Right renal pelvis (tissue), 4 donors: ENCODE data around the gene AXIN2. TPM values are rescaled to one million over a fixed set of nuclear protein-coding genes. Genes with fewer than 3 reads are reported as not detected.

Source experiments
- DNase-seq, 4 donors: peaks; one replicate each; pipeline ENCODE4 v3.0.0-alpha.2; 2013; ENCODE audit warnings: low read depth in 4 of 4, low spot score in 3 of 4, missing footprints in 1 of 4
- polyA plus RNA-seq, 4 donors: library from polyadenylated mRNA; unstranded; fragments of 120-200 nt; gene quantifications; one replicate each; pipeline ENCODE4 v1.2.1, GENCODE V29; 2013; ENCODE audit not compliant: insufficient read length in 4 of 4

The AXIN2 gene
- polyA plus RNA-seq, result 10 to 100 TPM; 21.5 to 23.8 (median 22.5) TPM

- peak; percentile 77 to 85 (median 78) for DNase-seq
Observed at GRCh38 chr17:65561452-65562205, at the start of gene AXIN2. AXIN2 (minus strand) TSS chr17:65561648; CDS start chr17:65558620, 3,028 bp downstream.

GRCh38 chr17:65609749-65610148, 48.3 kb upstream of the AXIN2 start:
- DNase-seq, result no peak

DNA sequence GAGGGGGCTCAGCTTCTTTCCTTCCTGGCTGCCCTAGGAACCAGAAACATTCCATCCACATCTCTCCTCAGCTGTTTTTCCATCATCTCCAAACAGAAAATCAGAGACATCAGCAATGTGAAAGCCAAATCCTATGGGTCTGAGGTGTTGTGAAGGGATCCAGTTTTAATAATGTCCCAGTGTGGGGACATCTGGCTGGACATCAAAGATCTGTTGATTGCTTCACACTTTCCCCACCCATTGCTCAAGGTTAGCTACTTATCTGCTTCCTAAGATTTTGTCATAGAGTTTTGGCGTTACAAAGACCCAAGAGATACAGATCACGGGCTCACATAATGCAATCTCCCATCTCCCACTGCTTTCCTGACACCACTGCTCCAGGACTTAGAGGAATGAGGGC, 47.8 kb upstream of the AXIN2 start:
- no peak for DNase-seq

- no peak for DNase-seq
Observed at GRCh38 chr17:65604070-65604469, 42.6 kb upstream of the AXIN2 start.

GRCh38 chr17:65601881-65602280, 40.4 kb upstream of the AXIN2 start:
- DNase-seq, result no peak

DNA sequence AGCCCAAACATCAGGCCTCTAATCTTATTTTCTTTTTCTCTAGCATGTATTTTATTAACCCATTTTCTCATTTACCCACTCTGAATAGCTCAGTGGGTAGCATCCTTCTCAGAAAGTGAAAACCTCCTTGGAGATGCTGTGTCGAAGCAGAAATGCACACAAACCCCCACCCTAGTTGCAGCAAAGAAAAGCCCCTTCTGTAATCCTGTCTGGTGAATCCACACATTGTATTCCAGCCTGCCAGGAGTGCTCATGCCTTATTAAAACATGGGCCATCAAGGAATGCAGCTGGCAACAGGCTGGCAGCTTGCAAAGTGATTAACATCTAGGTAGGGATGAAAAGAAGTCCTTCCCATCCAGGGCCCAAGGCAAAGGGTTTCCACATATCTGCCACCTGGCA, 39.7 kb upstream of the AXIN2 start:
- no peak for DNase-seq

GRCh38 chr17:65600518-65600917, 39.1 kb upstream of the AXIN2 start:
- DNase-seq, result no peak

DNA sequence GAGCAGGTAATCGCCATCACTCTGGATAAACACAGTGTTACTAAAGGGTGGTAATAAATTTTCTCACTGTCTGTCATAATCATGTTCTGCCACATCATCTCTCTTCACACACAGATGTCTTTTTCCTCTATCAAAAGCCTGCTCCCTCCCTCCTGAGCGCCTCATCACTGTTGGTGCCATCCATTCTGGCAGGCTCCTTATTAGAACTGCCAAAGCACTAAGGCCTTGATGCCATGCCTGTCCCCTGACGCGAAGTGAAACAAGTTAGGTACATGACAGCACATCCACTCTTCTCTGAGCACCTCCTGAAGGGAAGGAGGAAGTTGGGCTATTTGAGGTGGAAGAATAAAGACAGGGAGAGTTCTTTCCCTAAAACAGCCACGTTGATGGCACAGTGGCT, 38.2 kb upstream of the AXIN2 start:
- DNase-seq, result no peak

DNA sequence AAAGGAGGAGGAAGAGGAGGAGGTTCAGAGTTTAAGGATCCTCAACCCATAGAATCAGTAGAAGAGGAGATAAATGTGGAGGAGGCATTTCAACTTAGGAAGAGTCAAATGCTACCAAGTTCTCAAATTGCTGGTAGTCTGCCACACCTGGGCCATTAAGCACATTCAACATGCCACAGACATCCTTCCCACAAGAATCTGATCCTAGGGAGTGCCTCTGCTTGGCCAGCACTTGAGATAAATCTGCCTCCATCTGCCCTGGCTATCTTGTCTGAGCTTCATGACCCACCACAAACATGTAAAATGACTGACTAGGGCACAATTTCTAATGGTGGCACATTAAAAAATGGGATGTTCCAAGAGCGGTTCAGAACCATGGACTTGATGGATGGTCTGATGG, 37.3 kb upstream of the AXIN2 start:
- DNase-seq, result no peak

DNA sequence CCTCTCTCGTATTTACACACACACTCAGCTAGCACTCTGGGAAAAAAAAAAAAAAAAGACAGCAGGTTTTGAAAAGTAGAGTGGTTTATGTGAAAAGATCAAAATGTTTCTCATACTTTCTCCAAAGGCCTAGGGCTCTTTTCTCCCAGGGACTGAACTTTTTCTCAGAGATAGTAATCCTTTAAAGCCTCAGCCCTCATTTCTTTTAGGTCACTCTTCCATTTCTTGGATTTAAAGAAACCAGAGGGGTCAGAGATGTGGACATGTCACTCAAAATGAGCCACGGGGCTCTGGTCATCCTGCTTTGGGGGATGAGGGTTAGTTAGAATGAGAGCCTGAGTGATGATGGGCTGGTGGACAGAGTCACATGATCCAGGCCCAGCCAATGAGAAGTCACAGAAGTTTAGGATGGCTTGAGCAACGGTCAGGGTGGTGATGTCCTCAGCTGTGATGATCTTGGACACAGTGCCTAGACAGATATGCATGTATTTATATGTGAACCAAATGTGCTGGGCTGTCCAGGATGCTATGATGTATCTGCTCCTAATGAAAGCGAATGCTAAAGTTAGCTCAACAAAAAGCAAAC, 33.7 kb upstream of the AXIN2 start:
- no peak for DNase-seq

GRCh38 chr17:65593855-65594845, 32.7 kb upstream of the AXIN2 start:
- DNase-seq, result peak in 2 of 4 donors; percentile 27 to 32

- DNase-seq, result no peak
Observed at GRCh38 chr17:65593092-65593854, 31.8 kb upstream of the AXIN2 start.

- DNase-seq, result no peak
Observed at GRCh38 chr17:65592125-65592965, 30.9 kb upstream of the AXIN2 start.

GRCh38 chr17:65589321-65589720, 27.9 kb upstream of the AXIN2 start:
- no peak for DNase-seq

DNA sequence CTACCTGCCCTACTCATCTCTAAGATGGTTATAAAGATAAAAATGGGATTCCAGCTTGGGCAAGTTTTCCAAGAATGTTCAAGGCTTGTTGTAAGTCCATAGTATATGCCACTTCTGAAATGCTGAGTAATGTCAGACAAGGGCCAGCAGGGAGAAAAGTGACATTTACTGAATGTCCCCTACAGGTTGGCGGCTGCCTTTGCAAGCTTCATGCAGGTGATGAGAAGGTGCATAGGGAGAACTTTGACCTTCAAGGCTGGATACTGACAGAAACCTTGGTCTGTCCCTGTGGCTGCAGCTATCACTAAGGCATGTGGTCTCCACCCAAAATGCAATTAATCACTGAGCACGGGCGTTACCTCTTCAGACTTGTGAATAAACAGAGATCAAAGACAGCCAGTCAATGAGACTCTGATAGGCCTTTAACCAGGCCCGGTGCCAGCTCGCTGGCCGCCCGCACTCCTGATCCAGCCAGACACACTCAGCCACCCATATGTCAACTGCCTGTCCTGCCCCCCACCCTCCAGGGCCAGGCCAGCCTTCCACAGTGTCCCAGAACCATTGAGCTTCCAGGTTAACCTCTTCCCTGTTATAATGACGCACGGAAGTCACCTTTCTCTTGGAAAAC, 26.8 kb upstream of the AXIN2 start:
- no peak for DNase-seq

GRCh38 chr17:65587534-65588180, 26.2 kb upstream of the AXIN2 start:
- DNase-seq, result no peak

GRCh38 chr17:65586899-65587298, 25.5 kb upstream of the AXIN2 start:
- no peak for DNase-seq
